Kidney (tissue), 14 donors: ENCODE results near the gene UPK2. TPM values are rescaled to one million over a fixed set of nuclear protein-coding genes. Genes with fewer than 3 reads are reported as not detected.

ENCODE experiments used
- DNase-seq, 5 donors: peaks; one replicate each; pipeline ENCODE4 v3.0.0-alpha.2; 2013 to 2020
- FAIRE-seq: peaks from 2 replicates; lab custom pipeline; 2012; peaks lifted over from hg19 to GRCh38; lab: Jason Lieb, UNC
- H3K27ac ChIP-seq, 2 donors: one replicate each; pipeline ENCODE4 v1.7.0; 2013; ENCODE audit warnings: low read depth in 2 of 2, low read length in 2 of 2, inconsistent platforms in 1 of 2
- H3K27me3 ChIP-seq: one replicate; pipeline ENCODE4 v1.7.1; 2013; ENCODE audit warnings: low read length, inconsistent platforms; ENCODE audit not compliant: control insufficient read depth, insufficient read depth
- H3K36me3 ChIP-seq, 3 donors: one replicate each; pipeline versions ENCODE4 v1.7.0 to v1.7.1; 2013; ENCODE audit warnings: low read length in 3 of 3, control low read depth in 1 of 3, inconsistent platforms in 1 of 3; ENCODE audit not compliant: insufficient read depth in 3 of 3, control insufficient read depth in 2 of 3
- H3K4me1 ChIP-seq, 3 donors: one replicate each; pipeline versions ENCODE4 v1.7.0 to v1.7.1; 2013; ENCODE audit warnings: low read length in 3 of 3, inconsistent platforms in 1 of 3, low read depth in 1 of 3; ENCODE audit not compliant: control insufficient read depth in 2 of 3, insufficient read depth in 2 of 3
- H3K4me3 ChIP-seq, 3 donors: one replicate each; pipeline versions ENCODE4 v1.7.0 to v1.8.1; 2013; ENCODE audit warnings: low read length in 3 of 3, control low read depth in 1 of 3, inconsistent platforms in 1 of 3
- H3K9ac ChIP-seq, 3 donors: one replicate each; pipeline versions ENCODE4 v1.7.0 to v1.7.1; 2013; ENCODE audit warnings: low read length in 3 of 3, control low read depth in 1 of 3, inconsistent platforms in 1 of 3
- H3K9me3 ChIP-seq, 3 donors: one replicate each; pipeline versions ENCODE4 v1.7.0 to v1.7.1; 2013; ENCODE audit warnings: low read length in 3 of 3, control low read depth in 1 of 3, inconsistent platforms in 1 of 3; ENCODE audit not compliant: control insufficient read depth in 2 of 3, insufficient read depth in 1 of 3
- intact Hi-C: fragments of 100-400 bp; cut with DNase I; formaldehyde crosslinking; loops from one replicate; pipeline ENCODE4 v1.11.1; 2022
- polyA plus RNA-seq: library from polyadenylated mRNA; stranded (reverse); fragments of 350-450 nt; fragmentation: Illumina TruSeq; extraction: RNeasy Lipid Tissue Mini Kit (QIAGEN cat#74804); gene quantifications from one replicate; pipeline ENCODE4 v1.2.3, GENCODE V29; 2014; ENCODE audit warnings: low read depth, low replicate concordance; ENCODE audit not compliant: insufficient read depth
- total RNA-seq: library from RNA; stranded (reverse); fragmentation: NEBNext Ultra II Directional; extraction: Animal tissue kit (Norgen Biotek cat#: 25700); gene quantifications from one replicate; pipeline ENCODE4 v1.2.1, GENCODE V29; 2021
- TF ChIP-seq, protein P1 (sequence below): IDR thresholded peaks from 3 replicates; pipeline ENCODE4 v1.5.1; 2012; ENCODE audit warnings: mild to moderate bottlenecking, moderate library complexity, borderline replicate concordance; ENCODE audit not compliant: insufficient read depth; ENCODE audit errors: extremely low read depth
- donor health status: control.
- donor health status: control.
- donor health status: control.
- donor health status: control.
- donor health status: control.
- donor health status: DM: yes; HTN: yes; CAD: no.
- donor health status: Normal renal cell carcinoma (clear cell type).

Gene UPK2
- total and polyA plus RNA-seq, 2 donors from 2014 or later: not detected

DNA sequence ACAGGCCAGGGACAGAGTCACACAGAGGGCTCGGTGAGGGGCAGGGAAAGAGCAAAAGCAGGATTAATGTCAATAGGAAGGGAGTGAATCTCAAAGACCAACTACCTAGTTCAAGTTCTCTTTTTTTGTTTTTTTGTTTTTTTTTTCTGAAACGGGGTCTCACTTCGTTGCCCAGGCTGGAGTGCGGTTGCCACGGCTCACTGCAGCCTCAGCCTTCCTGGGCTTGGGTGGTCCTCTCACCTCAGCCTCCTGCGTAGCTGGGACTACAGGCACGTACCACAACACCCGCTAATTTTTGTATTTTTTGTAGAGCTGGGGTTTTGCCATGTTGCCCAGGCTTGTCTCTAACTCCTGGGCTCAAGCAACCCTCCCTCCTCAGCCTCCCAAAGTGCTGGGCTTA is 20.7 kb upstream of the UPK2 start:
- Histone ChIP-seq H3K36me3 (no peaks in the 10 kb centered on the region), H3K4me1 (peaks cover 0 to 5% (median 3%) of the 10 kb centered on the region in 3 donors), H3K27ac (no peak overlapping the region), H3K9ac (no peak overlapping the region), H3K27me3 (no peaks in the 10 kb centered on the region), H3K4me3 (no peak overlapping the region), H3K9me3 (no peaks in the 10 kb centered on the region)
- FAIRE-seq (no peak), DNase-seq (peak in 1 of 5 donors; percentile 42)
- intact Hi-C loops: no loop called here
- TF ChIP-seq, protein P1, sequence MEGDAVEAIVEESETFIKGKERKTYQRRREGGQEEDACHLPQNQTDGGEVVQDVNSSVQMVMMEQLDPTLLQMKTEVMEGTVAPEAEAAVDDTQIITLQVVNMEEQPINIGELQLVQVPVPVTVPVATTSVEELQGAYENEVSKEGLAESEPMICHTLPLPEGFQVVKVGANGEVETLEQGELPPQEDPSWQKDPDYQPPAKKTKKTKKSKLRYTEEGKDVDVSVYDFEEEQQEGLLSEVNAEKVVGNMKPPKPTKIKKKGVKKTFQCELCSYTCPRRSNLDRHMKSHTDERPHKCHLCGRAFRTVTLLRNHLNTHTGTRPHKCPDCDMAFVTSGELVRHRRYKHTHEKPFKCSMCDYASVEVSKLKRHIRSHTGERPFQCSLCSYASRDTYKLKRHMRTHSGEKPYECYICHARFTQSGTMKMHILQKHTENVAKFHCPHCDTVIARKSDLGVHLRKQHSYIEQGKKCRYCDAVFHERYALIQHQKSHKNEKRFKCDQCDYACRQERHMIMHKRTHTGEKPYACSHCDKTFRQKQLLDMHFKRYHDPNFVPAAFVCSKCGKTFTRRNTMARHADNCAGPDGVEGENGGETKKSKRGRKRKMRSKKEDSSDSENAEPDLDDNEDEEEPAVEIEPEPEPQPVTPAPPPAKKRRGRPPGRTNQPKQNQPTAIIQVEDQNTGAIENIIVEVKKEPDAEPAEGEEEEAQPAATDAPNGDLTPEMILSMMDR: no peak

- no peaks in the 10 kb centered on the region for H3K27me3 ChIP-seq
- no peak overlapping the region for H3K27ac ChIP-seq
- peak in 1 of 5 donors; percentile 21 for DNase-seq
- FAIRE-seq: no peak
- H3K4me1 ChIP-seq: no peaks in the 10 kb centered on the region
- TF ChIP-seq, protein P1: no peak
- intact Hi-C loops: no loop called here
- no peaks in the 10 kb centered on the region for H3K9me3 ChIP-seq
- no peak overlapping the region for H3K4me3 ChIP-seq
- no peaks in the 10 kb centered on the region for H3K36me3 ChIP-seq
- no peak overlapping the region for H3K9ac ChIP-seq
These were observed 17.4 kb upstream of the UPK2 start for GRCh38 chr11:118938491-118939403.

GRCh38 chr11:118939404-118939915 is 16.6 kb upstream of the UPK2 start:
- TF ChIP-seq, protein P1: no peak
- Histone ChIP-seq H3K9ac (no peak overlapping the region), H3K9me3 (no peaks in the 10 kb centered on the region), H3K27me3 (no peaks in the 10 kb centered on the region), H3K27ac (no peak overlapping the region), H3K4me1 (no peaks in the 10 kb centered on the region), H3K36me3 (no peaks in the 10 kb centered on the region), H3K4me3 (no peak overlapping the region)
- DNase-seq (peak in 1 of 5 donors; percentile 50), FAIRE-seq (no peak)
- intact Hi-C loops: no loop called here
